ENCODE results near the gene SLC16A5. TPM values are rescaled to one million over a fixed set of nuclear protein-coding genes. Genes with fewer than 3 reads are reported as not detected.

The SLC16A5 gene
- polyA plus RNA-seq, 3 donors = 26.1 to 99.4 (median 27.0) TPM

DNA sequence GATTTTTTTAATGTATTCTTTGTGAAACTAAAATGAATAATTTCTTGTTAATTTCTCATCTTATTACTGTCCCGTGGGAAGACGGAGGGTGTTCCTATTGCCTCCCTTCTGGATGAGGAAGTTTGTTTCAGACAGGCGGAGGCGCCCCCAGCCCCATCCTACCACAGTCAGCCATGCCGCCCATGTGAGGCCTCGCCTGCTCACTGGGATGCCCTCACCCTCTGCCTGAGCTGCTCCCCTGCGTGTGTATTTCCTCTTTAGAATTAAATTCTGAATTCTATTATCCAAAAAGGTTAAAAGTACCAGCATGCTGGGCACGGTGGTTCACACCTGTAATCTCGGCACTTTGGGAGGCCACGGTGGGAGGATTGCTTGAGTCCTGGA lies 26.7 kb upstream of the SLC16A5 start:
- no peak overlapping the region for H2AFZ ChIP-seq (ENCODE audit: insufficient read depth, low read depth, low read length, poor library complexity, severe bottlenecking)
- no peaks in the 10 kb centered on the region for H3K79me2 ChIP-seq (ENCODE audit: insufficient read depth, low read length)
- H3K4me3 ChIP-seq (replicated peaks in 1 of 3; ENCODE audit: low read depth in 2 of 3, low read length in 3 of 3) = no peak overlapping the region
- no peak overlapping the region for H3K4me3 Mint-ChIP-seq
- H3K36me3 ChIP-seq (replicated peaks in 1 of 2; ENCODE audit: control insufficient read depth in 1 of 2, insufficient read depth in 2 of 2, low read length in 2 of 2) = peaks cover 38 to 84% of the 10 kb centered on the region in 2 donors
- WGBS (ENCODE audit: insufficient coverage) = 100% methylated on average over 3 of the region's 10 CpGs
- H3K4me1 ChIP-seq (ENCODE audit: control insufficient read depth in 1 of 2, insufficient read depth in 2 of 2, low read length in 2 of 2) = peaks cover 7 to 9% of the 10 kb centered on the region in 2 donors
- intact Hi-C loops (cut with micrococcal nuclease) = no loop called here
- peaks cover 65 to 88% of the 10 kb centered on the region in 2 donors for H3K36me3 Mint-ChIP-seq
- H3K27ac ChIP-seq (ENCODE audit: low read depth in 1 of 2, low read length in 2 of 2) = no peak overlapping the region
- no peak overlapping the region for H3K4me2 ChIP-seq (replicated peaks; ENCODE audit: extremely low read depth, low read length, poor library complexity, severe bottlenecking)
- peaks cover 15% of the 10 kb centered on the region for H3K4me1 Mint-ChIP-seq
- no peaks in the 10 kb centered on the region for H3K9me3 ChIP-seq (replicated peaks in 1 of 2; ENCODE audit: control insufficient read depth in 1 of 2, insufficient read depth in 1 of 2, low read length in 2 of 2)
- no peak for DNase-seq
- TF ChIP-seq CTCF (IDR thresholded peaks at IDR 0.05) = no peak
- no peaks in the 10 kb centered on the region for H3K27me3 ChIP-seq (ENCODE audit: control insufficient read depth in 2 of 2, insufficient read depth in 2 of 2, low read length in 2 of 2)
- no peaks in the 10 kb centered on the region for H3K9me3 Mint-ChIP-seq
- H3K27me3 Mint-ChIP-seq (ENCODE audit: low read depth in 3 of 3) = no peaks in the 10 kb centered on the region
- no peak overlapping the region for H3K27ac Mint-ChIP-seq
- H3K9ac ChIP-seq (ENCODE audit: insufficient read depth, low read length, poor library complexity, severe bottlenecking) = no peak overlapping the region
- H4K20me1 ChIP-seq (ENCODE audit: insufficient read depth, low read length) = no peaks in the 10 kb centered on the region

- Mint-ChIP-seq H3K27ac (peak overlapping the region in 1 of 7 donors; percentile 24), H3K36me3 (peaks cover 59 to 82% of the 10 kb centered on the region in 2 donors)
Observed at GRCh38 chr17:75061618-75062017, 26.1 kb upstream of the SLC16A5 start.

More at GRCh38 chr17:75061618-75062017, 26.1 kb upstream of the SLC16A5 start:
- no peak overlapping the region for H3K4me3 Mint-ChIP-seq
- peaks cover 38 to 78% of the 10 kb centered on the region in 2 donors for H3K36me3 ChIP-seq (replicated peaks in 1 of 2; ENCODE audit: control insufficient read depth in 1 of 2, insufficient read depth in 2 of 2, low read length in 2 of 2)
- H3K4me3 ChIP-seq (replicated peaks in 1 of 3; ENCODE audit: low read depth in 2 of 3, low read length in 3 of 3) = no peak overlapping the region
- TF ChIP-seq CTCF (IDR thresholded peaks at IDR 0.05) = no peak
- peaks cover 15% of the 10 kb centered on the region for H3K4me1 Mint-ChIP-seq
- intact Hi-C loops (cut with micrococcal nuclease) = no loop called here
- WGBS (ENCODE audit: insufficient coverage) = 100% methylated on average over 4 of the region's 8 CpGs
- no peaks in the 10 kb centered on the region for H3K9me3 ChIP-seq (replicated peaks in 1 of 2; ENCODE audit: control insufficient read depth in 1 of 2, insufficient read depth in 1 of 2, low read length in 2 of 2)
- no peaks in the 10 kb centered on the region for H4K20me1 ChIP-seq (ENCODE audit: insufficient read depth, low read length)
- DNase-seq = no peak
- peaks cover 7 to 9% of the 10 kb centered on the region in 2 donors for H3K4me1 ChIP-seq (ENCODE audit: control insufficient read depth in 1 of 2, insufficient read depth in 2 of 2, low read length in 2 of 2)
- no peak overlapping the region for H3K4me2 ChIP-seq (replicated peaks; ENCODE audit: extremely low read depth, low read length, poor library complexity, severe bottlenecking)
- H2AFZ ChIP-seq (ENCODE audit: insufficient read depth, low read depth, low read length, poor library complexity, severe bottlenecking) = no peak overlapping the region
- H3K9me3 Mint-ChIP-seq = no peaks in the 10 kb centered on the region
- peaks cover 0 to 1% (median 0%) of the 10 kb centered on the region in 3 donors for H3K27me3 Mint-ChIP-seq (ENCODE audit: low read depth in 3 of 3)
- H3K27me3 ChIP-seq (ENCODE audit: control insufficient read depth in 2 of 2, insufficient read depth in 2 of 2, low read length in 2 of 2) = no peaks in the 10 kb centered on the region
- no peak overlapping the region for H3K27ac ChIP-seq (ENCODE audit: low read depth in 1 of 2, low read length in 2 of 2)
- no peak overlapping the region for H3K9ac ChIP-seq (ENCODE audit: insufficient read depth, low read length, poor library complexity, severe bottlenecking)
- no peaks in the 10 kb centered on the region for H3K79me2 ChIP-seq (ENCODE audit: insufficient read depth, low read length)

All from CD14-positive monocyte (primary cell).